SK-N-SH treated with all-trans-retinoic acid at 6 μM for 48 hours (cell line): ENCODE results near the gene SAC3D1.

ENCODE experiments used
- ATAC-seq: fragments of 200-7000 bp; cut with Tn5 transposase; 3 replicates; pipeline ENCODE4 v1.9.1; 2020; ENCODE audit warnings: mild to moderate bottlenecking, moderate library complexity
- ARNTL ChIP-seq: fragments of 450-650 bp; formaldehyde crosslinking; IDR thresholded peaks from 2 replicates; pipeline ENCODE4 v1.5.0; 2020; ENCODE audit warnings: low read depth, mild to moderate bottlenecking, moderate library complexity, borderline replicate concordance
- BACH2 ChIP-seq: fragments of 250-450 bp; sonication (Bioruptor Pico); IDR thresholded peaks from 2 replicates; pipeline ENCODE4 v1.9.0; 2021; ENCODE audit warnings: mild to moderate bottlenecking, borderline replicate concordance
- CSDC2 ChIP-seq: fragments of 250-450 bp; sonication (Bioruptor Pico); IDR thresholded peaks from 2 replicates; pipeline ENCODE4 v1.5.0; 2020; ENCODE audit warnings: mild to moderate bottlenecking, moderate library complexity
- ESRRG ChIP-seq: fragments of 250-450 bp; sonication (Bioruptor Pico); IDR thresholded peaks from 2 replicates; pipeline ENCODE4 v1.6.1; 2021; ENCODE audit warnings: mild to moderate bottlenecking
- GLIS3 ChIP-seq: fragments of 250-450 bp; sonication (Bioruptor Pico); IDR thresholded peaks from 2 replicates; pipeline ENCODE4 v1.5.0; 2020; ENCODE audit warnings: mild to moderate bottlenecking, moderate library complexity
- ISL1 ChIP-seq: fragments of 250-450 bp; sonication (Bioruptor Pico); IDR thresholded peaks from 2 replicates; pipeline ENCODE4 v2.1.2; 2022; ENCODE audit warnings: mild to moderate bottlenecking, moderate library complexity
- OSR1 ChIP-seq: fragments of 250-450 bp; sonication (Bioruptor Pico); IDR thresholded peaks from 2 replicates; pipeline ENCODE4 v1.8.0; 2022; ENCODE audit warnings: moderate library complexity, mild to moderate bottlenecking, inconsistent platforms
- PPARA ChIP-seq: fragments of 250-450 bp; sonication (Bioruptor Pico); IDR thresholded peaks from 2 replicates; pipeline ENCODE4 v1.5.0; 2020; ENCODE audit warnings: mild to moderate bottlenecking, borderline replicate concordance
- RARB ChIP-seq: fragments of 250-450 bp; sonication (Bioruptor Pico); IDR thresholded peaks from 2 replicates; pipeline ENCODE4 v1.8.0; 2021; ENCODE audit warnings: mild to moderate bottlenecking, moderate library complexity
- SNAI2 ChIP-seq: fragments of 250-450 bp; sonication (Bioruptor Pico); IDR thresholded peaks from 2 replicates; pipeline ENCODE4 v1.5.0; 2020; ENCODE audit warnings: mild to moderate bottlenecking, moderate library complexity
- TCF4 ChIP-seq: fragments of 250-450 bp; sonication (Bioruptor Pico); IDR thresholded peaks from 2 replicates; pipeline ENCODE4 v1.8.0; 2021; ENCODE audit warnings: mild to moderate bottlenecking, moderate library complexity, borderline replicate concordance
- TOX ChIP-seq: fragments of 250-450 bp; sonication (Bioruptor Pico); IDR thresholded peaks from 2 replicates; pipeline ENCODE4 v1.8.0; 2021; ENCODE audit warnings: mild to moderate bottlenecking, moderate library complexity, borderline replicate concordance
- ZNF565 ChIP-seq: fragments of 450-650 bp; formaldehyde crosslinking; conservative IDR thresholded peaks from 2 replicates; pipeline ENCODE4 v1.5.0; 2020; ENCODE audit warnings: low read depth, mild to moderate bottlenecking, moderate library complexity
- ZNF70 ChIP-seq: fragments of 450-650 bp; formaldehyde crosslinking; IDR thresholded peaks from 2 replicates; pipeline ENCODE4 v1.5.0; 2020; ENCODE audit warnings: mild to moderate bottlenecking, moderate library complexity
- ZNF8 ChIP-seq: fragments of 450-650 bp; formaldehyde crosslinking; IDR thresholded peaks from 2 replicates; pipeline ENCODE4 v1.5.0; 2020; ENCODE audit warnings: mild to moderate bottlenecking, moderate library complexity
- TF ChIP-seq, protein P1 (sequence below): fragments of 250-450 bp; sonication (Bioruptor Pico); IDR thresholded peaks from 2 replicates; pipeline ENCODE4 v1.5.1; 2020; ENCODE audit warnings: low read depth, mild to moderate bottlenecking, moderate library complexity
- TF ChIP-seq, protein P2 (sequence below): fragments of 250-450 bp; sonication (Bioruptor Pico); IDR thresholded peaks from 2 replicates; pipeline ENCODE4 v1.5.1; 2021; ENCODE audit warnings: mild to moderate bottlenecking, moderate library complexity
- TF ChIP-seq, protein P3 (sequence below): fragments of 250-450 bp; sonication (Bioruptor Pico); IDR thresholded peaks from 2 replicates; pipeline ENCODE4 v1.8.0; 2021; ENCODE audit warnings: low read depth, mild to moderate bottlenecking, moderate library complexity, borderline replicate concordance
- TF ChIP-seq, protein P4 (sequence below): fragments of 250-450 bp; sonication (Bioruptor Pico); IDR thresholded peaks from 2 replicates; pipeline ENCODE4 v1.8.0; 2020; ENCODE audit warnings: mild to moderate bottlenecking, moderate library complexity, borderline replicate concordance
- TF ChIP-seq, protein P5 (sequence below): fragments of 250-450 bp; sonication (Bioruptor Pico); IDR thresholded peaks from 2 replicates; pipeline ENCODE4 v1.5.0; 2020; ENCODE audit warnings: mild to moderate bottlenecking, moderate library complexity

The SAC3D1 gene

DNA sequence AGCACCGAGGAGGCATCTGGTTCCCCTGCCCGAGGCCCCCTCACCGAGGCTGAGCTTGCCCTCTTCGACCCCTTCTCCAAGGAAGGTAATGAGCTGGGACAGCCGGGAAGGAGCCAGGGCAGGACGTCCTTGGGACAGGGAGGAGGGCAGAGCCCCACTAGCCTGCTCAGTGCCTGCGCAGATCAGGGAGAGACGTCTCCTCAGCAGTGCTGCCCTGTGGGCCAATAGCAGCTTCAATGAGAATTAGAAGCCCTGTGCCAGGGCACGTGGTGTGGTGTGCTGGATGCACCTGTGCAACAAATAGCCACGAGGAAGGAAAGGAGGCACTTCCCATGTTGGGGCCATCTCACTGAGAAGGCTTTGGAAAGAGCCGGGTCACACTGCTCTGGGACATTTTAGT is 5.4 kb upstream of the SAC3D1 start:
- no peak for ATAC-seq
- TF ChIP-seq ZNF565 (CRISPR knock-in tag) (no peak), OSR1 (no peak), ESRRG (CRISPR knock-in tag) (no peak), TCF4 (CRISPR knock-in tag) (no peak), ISL1 (no peak), ZNF8 (CRISPR knock-in tag) (no peak), TOX (CRISPR knock-in tag) (no peak), SNAI2 (CRISPR knock-in tag) (no peak)
- TF ChIP-seq, protein P1, sequence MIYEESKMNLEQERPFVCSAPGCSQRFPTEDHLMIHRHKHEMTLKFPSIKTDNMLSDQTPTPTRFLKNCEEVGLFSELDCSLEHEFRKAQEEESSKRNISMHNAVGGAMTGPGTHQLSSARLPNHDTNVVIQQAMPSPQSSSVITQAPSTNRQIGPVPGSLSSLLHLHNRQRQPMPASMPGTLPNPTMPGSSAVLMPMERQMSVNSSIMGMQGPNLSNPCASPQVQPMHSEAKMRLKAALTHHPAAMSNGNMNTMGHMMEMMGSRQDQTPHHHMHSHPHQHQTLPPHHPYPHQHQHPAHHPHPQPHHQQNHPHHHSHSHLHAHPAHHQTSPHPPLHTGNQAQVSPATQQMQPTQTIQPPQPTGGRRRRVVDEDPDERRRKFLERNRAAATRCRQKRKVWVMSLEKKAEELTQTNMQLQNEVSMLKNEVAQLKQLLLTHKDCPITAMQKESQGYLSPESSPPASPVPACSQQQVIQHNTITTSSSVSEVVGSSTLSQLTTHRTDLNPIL (CRISPR knock-in tag) = no peak
- TF ChIP-seq, protein P2, sequence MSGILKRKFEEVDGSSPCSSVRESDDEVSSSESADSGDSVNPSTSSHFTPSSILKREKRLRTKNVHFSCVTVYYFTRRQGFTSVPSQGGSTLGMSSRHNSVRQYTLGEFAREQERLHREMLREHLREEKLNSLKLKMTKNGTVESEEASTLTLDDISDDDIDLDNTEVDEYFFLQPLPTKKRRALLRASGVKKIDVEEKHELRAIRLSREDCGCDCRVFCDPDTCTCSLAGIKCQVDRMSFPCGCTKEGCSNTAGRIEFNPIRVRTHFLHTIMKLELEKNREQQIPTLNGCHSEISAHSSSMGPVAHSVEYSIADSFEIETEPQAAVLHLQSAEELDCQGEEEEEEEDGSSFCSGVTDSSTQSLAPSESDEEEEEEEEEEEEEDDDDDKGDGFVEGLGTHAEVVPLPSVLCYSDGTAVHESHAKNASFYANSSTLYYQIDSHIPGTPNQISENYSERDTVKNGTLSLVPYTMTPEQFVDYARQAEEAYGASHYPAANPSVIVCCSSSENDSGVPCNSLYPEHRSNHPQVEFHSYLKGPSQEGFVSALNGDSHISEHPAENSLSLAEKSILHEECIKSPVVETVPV (CRISPR knock-in tag) = no peak

DNA sequence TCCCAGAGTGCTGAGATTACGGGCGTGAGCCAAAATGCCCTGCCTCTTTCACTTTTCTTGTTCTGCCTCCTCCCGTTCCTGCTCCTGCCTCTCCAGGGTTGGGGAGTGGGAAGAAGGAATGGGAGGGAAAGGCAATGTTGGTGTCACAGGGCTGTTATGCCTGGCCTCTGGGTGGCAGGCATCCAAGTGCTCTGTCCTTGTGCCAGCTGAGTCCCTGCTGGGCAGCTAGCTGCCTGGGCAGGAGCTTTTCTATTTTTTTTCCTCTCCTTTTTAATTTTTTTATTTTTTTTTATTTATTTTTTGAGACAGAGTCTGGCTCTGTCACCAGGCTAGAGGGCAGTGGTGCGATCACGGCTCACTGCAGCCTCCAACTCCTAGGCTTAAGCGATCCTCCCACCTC is 4.1 kb upstream of the SAC3D1 start:
- ATAC-seq = no peak
- TF ChIP-seq, protein P2 (CRISPR knock-in tag) = no peak
- TF ChIP-seq RARB (CRISPR knock-in tag) (no peak), SNAI2 (CRISPR knock-in tag) (no peak), TOX (CRISPR knock-in tag) (no peak), TCF4 (CRISPR knock-in tag) (no peak), ISL1 (no peak), BACH2 (no peak)
- TF ChIP-seq, protein P3, sequence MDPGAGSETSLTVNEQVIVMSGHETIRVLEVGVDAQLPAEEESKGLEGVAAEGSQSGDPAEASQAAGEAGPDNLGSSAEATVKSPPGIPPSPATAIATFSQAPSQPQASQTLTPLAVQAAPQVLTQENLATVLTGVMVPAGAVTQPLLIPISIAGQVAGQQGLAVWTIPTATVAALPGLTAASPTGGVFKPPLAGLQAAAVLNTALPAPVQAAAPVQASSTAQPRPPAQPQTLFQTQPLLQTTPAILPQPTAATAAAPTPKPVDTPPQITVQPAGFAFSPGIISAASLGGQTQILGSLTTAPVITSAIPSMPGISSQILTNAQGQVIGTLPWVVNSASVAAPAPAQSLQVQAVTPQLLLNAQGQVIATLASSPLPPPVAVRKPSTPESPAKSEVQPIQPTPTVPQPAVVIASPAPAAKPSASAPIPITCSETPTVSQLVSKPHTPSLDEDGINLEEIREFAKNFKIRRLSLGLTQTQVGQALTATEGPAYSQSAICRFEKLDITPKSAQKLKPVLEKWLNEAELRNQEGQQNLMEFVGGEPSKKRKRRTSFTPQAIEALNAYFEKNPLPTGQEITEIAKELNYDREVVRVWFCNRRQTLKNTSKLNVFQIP (CRISPR knock-in tag) = no peak
- TF ChIP-seq, protein P4, sequence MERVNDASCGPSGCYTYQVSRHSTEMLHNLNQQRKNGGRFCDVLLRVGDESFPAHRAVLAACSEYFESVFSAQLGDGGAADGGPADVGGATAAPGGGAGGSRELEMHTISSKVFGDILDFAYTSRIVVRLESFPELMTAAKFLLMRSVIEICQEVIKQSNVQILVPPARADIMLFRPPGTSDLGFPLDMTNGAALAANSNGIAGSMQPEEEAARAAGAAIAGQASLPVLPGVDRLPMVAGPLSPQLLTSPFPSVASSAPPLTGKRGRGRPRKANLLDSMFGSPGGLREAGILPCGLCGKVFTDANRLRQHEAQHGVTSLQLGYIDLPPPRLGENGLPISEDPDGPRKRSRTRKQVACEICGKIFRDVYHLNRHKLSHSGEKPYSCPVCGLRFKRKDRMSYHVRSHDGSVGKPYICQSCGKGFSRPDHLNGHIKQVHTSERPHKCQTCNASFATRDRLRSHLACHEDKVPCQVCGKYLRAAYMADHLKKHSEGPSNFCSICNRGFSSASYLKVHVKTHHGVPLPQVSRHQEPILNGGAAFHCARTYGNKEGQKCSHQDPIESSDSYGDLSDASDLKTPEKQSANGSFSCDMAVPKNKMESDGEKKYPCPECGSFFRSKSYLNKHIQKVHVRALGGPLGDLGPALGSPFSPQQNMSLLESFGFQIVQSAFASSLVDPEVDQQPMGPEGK = no peak
- TF ChIP-seq, protein P5, sequence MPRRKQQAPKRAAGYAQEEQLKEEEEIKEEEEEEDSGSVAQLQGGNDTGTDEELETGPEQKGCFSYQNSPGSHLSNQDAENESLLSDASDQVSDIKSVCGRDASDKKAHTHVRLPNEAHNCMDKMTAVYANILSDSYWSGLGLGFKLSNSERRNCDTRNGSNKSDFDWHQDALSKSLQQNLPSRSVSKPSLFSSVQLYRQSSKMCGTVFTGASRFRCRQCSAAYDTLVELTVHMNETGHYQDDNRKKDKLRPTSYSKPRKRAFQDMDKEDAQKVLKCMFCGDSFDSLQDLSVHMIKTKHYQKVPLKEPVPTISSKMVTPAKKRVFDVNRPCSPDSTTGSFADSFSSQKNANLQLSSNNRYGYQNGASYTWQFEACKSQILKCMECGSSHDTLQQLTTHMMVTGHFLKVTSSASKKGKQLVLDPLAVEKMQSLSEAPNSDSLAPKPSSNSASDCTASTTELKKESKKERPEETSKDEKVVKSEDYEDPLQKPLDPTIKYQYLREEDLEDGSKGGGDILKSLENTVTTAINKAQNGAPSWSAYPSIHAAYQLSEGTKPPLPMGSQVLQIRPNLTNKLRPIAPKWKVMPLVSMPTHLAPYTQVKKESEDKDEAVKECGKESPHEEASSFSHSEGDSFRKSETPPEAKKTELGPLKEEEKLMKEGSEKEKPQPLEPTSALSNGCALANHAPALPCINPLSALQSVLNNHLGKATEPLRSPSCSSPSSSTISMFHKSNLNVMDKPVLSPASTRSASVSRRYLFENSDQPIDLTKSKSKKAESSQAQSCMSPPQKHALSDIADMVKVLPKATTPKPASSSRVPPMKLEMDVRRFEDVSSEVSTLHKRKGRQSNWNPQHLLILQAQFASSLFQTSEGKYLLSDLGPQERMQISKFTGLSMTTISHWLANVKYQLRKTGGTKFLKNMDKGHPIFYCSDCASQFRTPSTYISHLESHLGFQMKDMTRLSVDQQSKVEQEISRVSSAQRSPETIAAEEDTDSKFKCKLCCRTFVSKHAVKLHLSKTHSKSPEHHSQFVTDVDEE (CRISPR knock-in tag) = no peak

DNA sequence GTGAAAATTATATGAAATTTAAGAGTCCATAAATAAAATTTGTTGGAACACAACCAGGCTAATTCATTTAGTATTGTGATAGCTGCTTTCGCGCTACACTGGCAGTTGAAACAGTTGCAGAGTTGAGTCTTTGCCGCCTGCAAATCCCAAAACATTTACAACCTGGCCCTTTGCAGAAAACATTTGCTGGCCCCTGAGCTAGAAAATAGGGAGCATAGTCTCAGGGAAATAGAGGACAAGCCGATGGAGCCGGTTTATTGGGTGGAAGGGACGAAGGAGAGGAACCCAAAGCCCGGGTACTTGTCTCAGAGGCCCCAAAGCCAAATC is 527 bp upstream of the SAC3D1 start:
- no peak for ATAC-seq
- TF ChIP-seq ZNF70 (CRISPR knock-in tag) (no peak), TOX (CRISPR knock-in tag) (no peak), RARB (CRISPR knock-in tag) (no peak), OSR1 (no peak), GLIS3 (CRISPR knock-in tag) (no peak), BACH2 (no peak), ARNTL (CRISPR knock-in tag) (no peak), PPARA (CRISPR knock-in tag) (no peak), CSDC2 (CRISPR knock-in tag) (no peak), TCF4 (CRISPR knock-in tag) (no peak)
- TF ChIP-seq, protein P3 (CRISPR knock-in tag) = no peak
- TF ChIP-seq, protein P5 (CRISPR knock-in tag) = no peak
- TF ChIP-seq, protein P1 (CRISPR knock-in tag) = no peak
